ENCODE measurements around the gene SDCBP2.

Gene SDCBP2

GRCh38 chr20:1312904-1313235, 16.1 kb downstream of the SDCBP2 start:
- no peak for DNase-seq (ENCODE audit: low read depth)

GRCh38 chr20:1312308-1312707, 16.6 kb downstream of the SDCBP2 start:
- DNase-seq (ENCODE audit: low read depth), result no peak

GRCh38 chr20:1310506-1311190, 18.3 kb downstream of the SDCBP2 start:
- DNase-seq (ENCODE audit: low read depth), result no peak

GRCh38 chr20:1310071-1310470, 18.9 kb downstream of the SDCBP2 start:
- no peak for DNase-seq (ENCODE audit: low read depth)

- DNase-seq (ENCODE audit: low read depth), result no peak
These were observed 19.5 kb downstream of the SDCBP2 start for GRCh38 chr20:1309439-1309847.

- no peak for DNase-seq (ENCODE audit: low read depth)
These were observed 20.2 kb downstream of the SDCBP2 start for GRCh38 chr20:1308702-1309095.

- DNase-seq (ENCODE audit: low read depth), result no peak
These were observed 20.8 kb downstream of the SDCBP2 start for GRCh38 chr20:1308067-1308701.

- no peak for DNase-seq (ENCODE audit: low read depth)
These were observed 21.4 kb downstream of the SDCBP2 start for GRCh38 chr20:1307571-1307971.

GRCh38 chr20:1307171-1307570, 21.8 kb downstream of the SDCBP2 start:
- DNase-seq (ENCODE audit: low read depth), result no peak

- DNase-seq (ENCODE audit: low read depth), result no peak
These were observed 22.4 kb downstream of the SDCBP2 start for GRCh38 chr20:1306316-1307135.

- DNase-seq (ENCODE audit: low read depth), result no peak
These were observed 23.2 kb downstream of the SDCBP2 start for GRCh38 chr20:1305712-1306111.

- no peak for DNase-seq (ENCODE audit: low read depth)
These were observed 24.0 kb downstream of the SDCBP2 start for GRCh38 chr20:1304710-1305515.

- DNase-seq (ENCODE audit: low read depth), result no peak
These were observed 26.0 kb downstream of the SDCBP2 start for GRCh38 chr20:1302685-1303541.

- DNase-seq (ENCODE audit: low read depth), result peak; percentile 37
These were observed 27.9 kb downstream of the SDCBP2 start for GRCh38 chr20:1301031-1301529.

- no peak for DNase-seq (ENCODE audit: low read depth)
These were observed 28.7 kb downstream of the SDCBP2 start for GRCh38 chr20:1300083-1300840.

GRCh38 chr20:1299522-1299921, 29.4 kb downstream of the SDCBP2 start:
- no peak for DNase-seq (ENCODE audit: low read depth)

- no peak for DNase-seq (ENCODE audit: low read depth)
These were observed 29.9 kb downstream of the SDCBP2 start for GRCh38 chr20:1298888-1299511.

GRCh38 chr20:1298166-1298565, 30.8 kb downstream of the SDCBP2 start:
- DNase-seq (ENCODE audit: low read depth), result no peak

- no peak for DNase-seq (ENCODE audit: low read depth)
These were observed 31.5 kb downstream of the SDCBP2 start for GRCh38 chr20:1297486-1297885.

- DNase-seq (ENCODE audit: low read depth), result no peak
These were observed 32.0 kb downstream of the SDCBP2 start for GRCh38 chr20:1296922-1297321.

All from stimulated activated CD8-positive, alpha-beta memory T cell treated with anti-CD3 and anti-CD28 coated beads, Interleukin-12 subunit alpha, Interleukin-12 subunit beta, amount 100 ng/mL, for 1 hour (primary cell).